ENCODE measurements around the gene ATXN2. TPM values are rescaled to one million over a fixed set of nuclear protein-coding genes. Genes with fewer than 3 reads are reported as not detected.
"Not testable (repeated sequence)": the region's sequence is repeated elsewhere in the genome, so short reads cannot be mapped to it uniquely, and the experiment has no call there.

The ATXN2 gene
- total and polyA plus RNA-seq, 7 experiments from 2014 or later = 23.9 to 71.9 (median 44.0) TPM

DNA sequence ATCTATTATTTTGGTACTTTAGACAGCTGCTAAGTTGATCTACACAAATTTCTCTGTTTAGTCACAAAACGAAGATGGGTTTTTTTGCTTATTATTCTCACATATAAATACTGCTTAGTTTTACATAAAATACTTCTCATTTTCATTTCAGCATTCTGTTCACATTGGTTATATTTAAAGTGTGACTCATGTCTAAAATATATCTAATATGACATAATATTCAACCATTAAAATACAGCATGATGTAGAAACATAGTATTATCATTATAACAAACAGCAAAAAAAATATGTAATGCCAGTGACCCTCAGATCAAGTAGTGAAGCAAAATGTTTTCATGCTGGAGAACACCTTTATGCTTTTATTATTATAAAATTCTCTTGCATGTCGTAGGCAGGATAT lies 129.7 kb downstream of the ATXN2 start:
- H3K9me3 Mint-ChIP-seq = no peaks in the 10 kb centered on the region
- no peak overlapping the region for H3K4me3 Mint-ChIP-seq
- H3K4me1 Mint-ChIP-seq = peaks cover 0 to 7% (median 5%) of the 10 kb centered on the region in 7 donors
- peaks cover 3 to 38% (median 13%) of the 10 kb centered on the region in 5 donors for H3K36me3 Mint-ChIP-seq
- POLR2A ChIA-PET = no interaction called here
- ATAC-seq (no peak), DNase-seq (no peak)
- no peak overlapping the region for H3K27ac Mint-ChIP-seq
- H3K27me3 Mint-ChIP-seq = no peaks in the 10 kb centered on the region
- no peaks in the 10 kb centered on the region for H3K27me3 ChIP-seq (ENCODE audit: control insufficient read depth in 2 of 2, insufficient read depth in 2 of 2, low read length in 2 of 2)
- no peaks in the 10 kb centered on the region for H3K9me3 ChIP-seq (ENCODE audit: control insufficient read depth in 2 of 3, low read length in 3 of 3)
- H3K36me3 ChIP-seq (ENCODE audit: control insufficient read depth in 2 of 3, insufficient read depth in 3 of 3, low read length in 3 of 3) = peaks cover 0 to 44% (median 6%) of the 10 kb centered on the region in 3 experiments
- intact Hi-C loops (cut with micrococcal nuclease) = no loop called here
- H3K27ac ChIP-seq (ENCODE audit: low read depth, low read length) = no peak overlapping the region
- no peak overlapping the region for H3K4me3 ChIP-seq (ENCODE audit: low read length)
- CTCF ChIA-PET = no interaction called here
- H3K4me1 ChIP-seq (ENCODE audit: control insufficient read depth in 2 of 2, insufficient read depth in 2 of 2, low read length in 2 of 2) = no peaks in the 10 kb centered on the region

DNA sequence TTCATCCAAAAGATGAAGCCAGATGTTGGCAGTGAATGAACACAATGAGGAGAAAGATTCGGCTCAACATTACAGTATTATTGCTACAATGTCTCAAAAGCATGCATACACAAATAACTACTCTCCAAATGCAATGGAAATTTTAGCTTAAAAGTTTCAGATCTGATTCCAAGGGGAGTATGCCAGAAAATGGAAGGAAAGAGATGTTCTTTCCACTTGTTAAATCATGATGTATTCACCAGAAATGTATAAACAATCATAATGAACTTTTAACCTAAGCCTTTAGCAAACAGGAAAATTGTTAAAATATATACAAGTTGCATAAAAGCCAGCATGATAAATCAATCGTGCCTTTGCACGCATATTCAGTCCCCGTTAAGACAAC lies 131.3 kb downstream of the ATXN2 start:
- peaks cover 0 to 7% (median 5%) of the 10 kb centered on the region in 7 donors for H3K4me1 Mint-ChIP-seq
- CTCF ChIA-PET = no interaction called here
- H3K27me3 Mint-ChIP-seq = no peaks in the 10 kb centered on the region
- Histone ChIP-seq H3K36me3 (ENCODE audit: control insufficient read depth in 2 of 3, insufficient read depth in 3 of 3, low read length in 3 of 3) (peaks cover 0 to 38% (median 6%) of the 10 kb centered on the region in 3 experiments), H3K4me3 (ENCODE audit: low read length) (no peak overlapping the region), H3K4me1 (ENCODE audit: control insufficient read depth in 2 of 2, insufficient read depth in 2 of 2, low read length in 2 of 2) (no peaks in the 10 kb centered on the region), H3K27me3 (ENCODE audit: control insufficient read depth in 2 of 2, insufficient read depth in 2 of 2, low read length in 2 of 2) (no peaks in the 10 kb centered on the region), H3K9me3 (ENCODE audit: control insufficient read depth in 2 of 3, low read length in 3 of 3) (no peaks in the 10 kb centered on the region), H3K27ac (ENCODE audit: low read depth, low read length) (no peak overlapping the region)
- no peaks in the 10 kb centered on the region for H3K9me3 Mint-ChIP-seq
- ATAC-seq (no peak), DNase-seq (no peak)
- H3K36me3 Mint-ChIP-seq = peaks cover 0 to 28% (median 8%) of the 10 kb centered on the region in 5 donors
- POLR2A ChIA-PET = no interaction called here
- peak overlapping the region in 1 of 9 donors; percentile 38 for H3K27ac Mint-ChIP-seq
- no peak overlapping the region for H3K4me3 Mint-ChIP-seq
- intact Hi-C loops (cut with micrococcal nuclease) = no loop called here

DNA sequence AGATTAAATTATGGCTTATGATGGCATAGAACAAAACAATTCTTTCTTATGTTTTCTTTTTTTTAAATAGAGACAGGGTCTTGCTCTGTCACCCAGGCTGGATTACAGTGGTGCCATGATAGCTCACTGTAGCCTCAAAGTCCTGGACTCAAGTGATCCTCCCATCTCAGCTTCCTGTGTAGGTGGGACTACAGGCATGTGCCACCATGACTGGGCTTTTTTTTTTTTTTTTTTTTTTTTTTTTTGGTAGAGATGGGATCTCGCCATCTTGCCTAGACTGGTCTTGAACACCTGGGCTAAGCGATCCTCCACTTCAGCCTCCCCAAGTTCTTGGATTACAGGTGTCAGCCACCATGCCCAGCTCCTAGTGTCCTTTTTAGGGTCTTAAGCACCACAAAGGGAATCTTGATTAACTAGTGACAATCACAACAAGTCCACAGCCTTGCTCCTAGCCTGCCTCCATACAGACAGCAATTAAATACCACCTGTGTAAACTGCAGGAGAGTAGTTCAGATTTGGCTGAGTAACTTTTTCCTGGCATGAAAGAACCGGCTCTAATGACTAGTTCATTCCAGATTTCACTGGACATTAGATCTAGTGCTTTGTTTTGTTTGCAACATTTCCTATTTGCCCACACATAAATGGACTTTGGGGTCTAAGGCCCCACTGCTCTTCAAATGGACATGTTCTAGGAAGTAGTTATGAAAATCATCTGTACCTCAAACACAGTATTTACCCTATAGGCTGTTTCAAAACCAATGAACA lies 131.8 kb downstream of the ATXN2 start:
- H3K9me3 ChIP-seq (ENCODE audit: control insufficient read depth in 2 of 3, low read length in 3 of 3) = no peaks in the 10 kb centered on the region
- no peak overlapping the region for H3K4me3 ChIP-seq (ENCODE audit: low read length)
- Mint-ChIP-seq H3K36me3 (peaks cover 0 to 28% (median 8%) of the 10 kb centered on the region in 5 donors), H3K9me3 (no peaks in the 10 kb centered on the region), H3K4me3 (no peak overlapping the region), H3K27ac (peak overlapping the region in 1 of 9 donors; percentile 38), H3K4me1 (peaks cover 0 to 7% (median 5%) of the 10 kb centered on the region in 7 donors), H3K27me3 (no peaks in the 10 kb centered on the region)
- ChIA-PET POLR2A (no interaction called here), CTCF (interaction anchor here (1.8 kb wide), 1 partner anchor 71 kb away, joined by 7 read pairs; no protein-coding TSS in a partner anchor)
- ATAC-seq (no peak), DNase-seq (no peak)
- peaks cover 0 to 38% (median 6%) of the 10 kb centered on the region in 3 experiments for H3K36me3 ChIP-seq (ENCODE audit: control insufficient read depth in 2 of 3, insufficient read depth in 3 of 3, low read length in 3 of 3)
- H3K4me1 ChIP-seq (ENCODE audit: control insufficient read depth in 2 of 2, insufficient read depth in 2 of 2, low read length in 2 of 2) = no peaks in the 10 kb centered on the region
- intact Hi-C loops (cut with micrococcal nuclease) = no loop called here
- no peaks in the 10 kb centered on the region for H3K27me3 ChIP-seq (ENCODE audit: control insufficient read depth in 2 of 2, insufficient read depth in 2 of 2, low read length in 2 of 2)
- H3K27ac ChIP-seq (ENCODE audit: low read depth, low read length) = no peak overlapping the region

DNA sequence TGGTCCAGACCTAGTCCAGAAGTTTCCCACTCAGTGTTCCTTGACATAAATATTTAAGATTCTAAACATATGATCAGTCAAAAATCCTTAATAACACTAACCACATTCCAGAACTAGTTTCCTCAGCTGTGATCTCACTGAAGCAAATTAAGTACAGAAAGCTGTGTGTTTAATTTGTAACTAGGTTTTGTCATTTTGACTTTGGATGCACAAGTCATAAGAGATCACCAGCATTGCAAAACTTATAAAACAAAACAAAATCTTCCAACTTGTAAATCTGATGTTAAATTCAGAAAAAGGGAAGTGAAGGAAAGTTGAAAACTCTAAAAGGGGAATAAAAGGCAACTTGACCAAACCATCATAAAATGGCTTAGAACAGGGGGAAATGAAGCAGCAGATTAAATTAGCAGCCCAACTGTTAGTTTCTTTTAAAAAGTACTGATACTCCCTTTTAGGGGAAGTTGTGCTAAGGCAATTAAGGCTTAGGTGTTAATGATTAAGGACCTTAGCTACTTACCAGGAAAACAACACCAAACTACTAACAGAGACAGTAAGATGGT lies 136.8 kb downstream of the ATXN2 start:
- Mint-ChIP-seq H3K36me3 (peaks cover 0 to 6% (median 0%) of the 10 kb centered on the region in 5 donors), H3K27ac (peak overlapping the region in 4 of 9 donors; percentile 6 to 82 (median 66)), H3K4me1 (peaks cover 0 to 8% (median 0%) of the 10 kb centered on the region in 7 donors), H3K4me3 (no peak overlapping the region), H3K9me3 (no peaks in the 10 kb centered on the region), H3K27me3 (no peaks in the 10 kb centered on the region)
- no peaks in the 10 kb centered on the region for H3K9me3 ChIP-seq (ENCODE audit: control insufficient read depth in 2 of 3, low read length in 3 of 3)
- POLR2A ChIA-PET = no interaction called here
- ATAC-seq (no peak), DNase-seq (no peak)
- H3K27me3 ChIP-seq (ENCODE audit: control insufficient read depth in 2 of 2, insufficient read depth in 2 of 2, low read length in 2 of 2) = no peaks in the 10 kb centered on the region
- intact Hi-C loops (cut with micrococcal nuclease) = no loop called here
- H3K36me3 ChIP-seq (ENCODE audit: control insufficient read depth in 2 of 3, insufficient read depth in 3 of 3, low read length in 3 of 3) = peaks cover 0 to 14% (median 0%) of the 10 kb centered on the region in 3 experiments
- CTCF ChIA-PET = interaction anchor here (1.7 to 2.3 kb wide), 2 partner anchors 11 to 66 kb away, joined by 7 to 17 read pairs; no protein-coding TSS in a partner anchor
- H3K4me1 ChIP-seq (ENCODE audit: control insufficient read depth in 2 of 2, insufficient read depth in 2 of 2, low read length in 2 of 2) = no peaks in the 10 kb centered on the region
- H3K4me3 ChIP-seq (ENCODE audit: low read length) = no peak overlapping the region
- H3K27ac ChIP-seq (ENCODE audit: low read depth, low read length) = no peak overlapping the region

DNA sequence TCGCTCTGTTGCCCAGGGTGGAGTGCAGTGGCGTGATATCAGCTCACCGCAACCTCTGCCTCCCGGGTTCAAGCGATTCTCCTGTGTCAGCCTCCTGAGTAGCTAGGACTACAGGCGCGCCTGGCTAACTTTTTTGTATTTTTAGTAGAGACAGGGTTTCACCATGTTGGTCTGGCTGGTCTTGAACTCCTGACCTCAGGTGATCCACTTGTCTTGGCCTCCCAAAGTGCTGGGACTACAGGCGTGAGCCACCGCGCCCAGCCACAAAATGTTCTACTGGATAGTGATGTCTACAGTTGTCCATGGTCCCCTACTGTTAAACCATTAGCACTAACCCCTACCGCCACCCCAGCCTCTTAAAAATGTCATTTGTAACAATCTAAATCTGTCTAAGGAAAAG lies 139.0 kb downstream of the ATXN2 start:
- ATAC-seq; H3K4me3 Mint-ChIP-seq; H3K4me1 ChIP-seq (ENCODE audit: control insufficient read depth in 2 of 2, insufficient read depth in 2 of 2, low read length in 2 of 2); H3K27me3 ChIP-seq (ENCODE audit: control insufficient read depth in 2 of 2, insufficient read depth in 2 of 2, low read length in 2 of 2); H3K9me3 ChIP-seq (ENCODE audit: control insufficient read depth in 2 of 3, low read length in 3 of 3); intact Hi-C loops (cut with micrococcal nuclease); H3K4me1 Mint-ChIP-seq; H3K27ac ChIP-seq (ENCODE audit: low read depth, low read length); H3K9me3 Mint-ChIP-seq; DNase-seq; H3K27me3 Mint-ChIP-seq; H3K4me3 ChIP-seq (ENCODE audit: low read length): not testable (repeated sequence)
- H3K36me3 ChIP-seq (ENCODE audit: control insufficient read depth in 2 of 3, insufficient read depth in 3 of 3, low read length in 3 of 3) = peaks cover 4 to 31% (median 7%) of the 10 kb centered on the region in 3 experiments
- peaks cover 0 to 18% (median 0%) of the 10 kb centered on the region in 5 donors for H3K36me3 Mint-ChIP-seq
- ChIA-PET POLR2A (interaction anchor here (1.5 kb wide), 1 partner anchor 63 kb away, joined by 5 read pairs; no protein-coding TSS in a partner anchor), CTCF (interaction anchor here (0.9 to 7.4 kb wide), 3 partner anchors 8 to 64 kb away, joined by 3 to 49 read pairs (median 4); no protein-coding TSS in a partner anchor)
- peak overlapping the region in 1 of 9 donors; percentile 36 for H3K27ac Mint-ChIP-seq

DNA sequence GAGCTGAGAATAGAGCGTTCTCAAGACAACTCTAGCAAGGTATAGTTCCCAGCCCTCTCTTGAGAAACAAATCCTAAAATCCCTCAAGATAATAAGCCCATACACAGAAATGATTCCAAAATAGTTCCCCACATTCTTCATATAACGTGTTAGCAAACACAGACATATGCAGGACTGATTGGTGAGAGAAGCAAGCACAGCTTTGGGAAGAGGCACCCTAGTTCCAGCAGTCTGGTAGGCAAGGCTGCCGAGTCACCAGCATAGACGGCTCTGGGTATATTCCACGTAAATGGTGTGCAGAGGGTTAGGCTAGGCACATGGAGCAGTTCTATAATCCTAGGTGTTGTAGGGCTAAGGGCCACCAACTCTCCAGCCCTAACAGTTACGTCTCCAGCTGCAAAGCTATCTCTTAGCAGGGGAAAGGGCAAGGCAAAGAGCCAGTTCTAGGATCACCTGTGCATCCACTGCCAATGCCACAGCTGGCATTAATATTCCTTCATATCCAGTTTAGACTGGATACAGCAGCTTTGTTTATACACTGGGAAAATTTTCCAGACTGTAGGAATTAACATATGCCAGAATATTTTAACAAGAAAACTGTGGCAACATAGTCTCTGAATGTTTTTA lies 140.5 kb downstream of the ATXN2 start:
- H3K27ac Mint-ChIP-seq = peak overlapping the region in 4 of 9 donors; percentile 28 to 51 (median 34)
- no peaks in the 10 kb centered on the region for H3K27me3 ChIP-seq (ENCODE audit: control insufficient read depth in 2 of 2, insufficient read depth in 2 of 2, low read length in 2 of 2)
- H3K4me3 ChIP-seq (ENCODE audit: low read length) = no peak overlapping the region
- intact Hi-C loops (cut with micrococcal nuclease) = no loop called here
- DNase-seq (no peak), ATAC-seq (no peak)
- no peaks in the 10 kb centered on the region for H3K27me3 Mint-ChIP-seq
- H3K4me3 Mint-ChIP-seq = no peak overlapping the region
- peaks cover 9 to 41% (median 9%) of the 10 kb centered on the region in 3 experiments for H3K36me3 ChIP-seq (ENCODE audit: control insufficient read depth in 2 of 3, insufficient read depth in 3 of 3, low read length in 3 of 3)
- no peaks in the 10 kb centered on the region for H3K9me3 Mint-ChIP-seq
- peaks cover 0 to 18% (median 3%) of the 10 kb centered on the region in 5 donors for H3K36me3 Mint-ChIP-seq
- H3K27ac ChIP-seq (ENCODE audit: low read depth, low read length) = no peak overlapping the region
- H3K4me1 Mint-ChIP-seq = peaks cover 0 to 6% (median 0%) of the 10 kb centered on the region in 7 donors
- ChIA-PET CTCF (interaction anchor here (0.6 to 7.4 kb wide), 2 partner anchors 62 to 130 kb away, joined by 4 to 49 read pairs; no protein-coding TSS in a partner anchor), POLR2A (interaction anchor here (1.2 to 1.5 kb wide), 2 partner anchors 10 to 62 kb away, joined by 3 to 5 read pairs; no protein-coding TSS in a partner anchor)
- no peaks in the 10 kb centered on the region for H3K4me1 ChIP-seq (ENCODE audit: control insufficient read depth in 2 of 2, insufficient read depth in 2 of 2, low read length in 2 of 2)
- H3K9me3 ChIP-seq (ENCODE audit: control insufficient read depth in 2 of 3, low read length in 3 of 3) = no peaks in the 10 kb centered on the region
